K562 treated with DMSO at 1 percent for 48 hours (cell line): ENCODE measurements around the gene ZNF365. TPM values are rescaled to one million over a fixed set of nuclear protein-coding genes. Genes with fewer than 3 reads are reported as not detected.

Experiments
- total RNA-seq: library from RNA; unstranded; fragments of 300-600 nt; gene quantifications from 2 replicates; pipeline ENCODE4 v1.2.3, GENCODE V29; 2022; ENCODE audit warnings: low replicate concordance; ENCODE audit errors: extremely low read depth

ZNF365 gene, protein sequence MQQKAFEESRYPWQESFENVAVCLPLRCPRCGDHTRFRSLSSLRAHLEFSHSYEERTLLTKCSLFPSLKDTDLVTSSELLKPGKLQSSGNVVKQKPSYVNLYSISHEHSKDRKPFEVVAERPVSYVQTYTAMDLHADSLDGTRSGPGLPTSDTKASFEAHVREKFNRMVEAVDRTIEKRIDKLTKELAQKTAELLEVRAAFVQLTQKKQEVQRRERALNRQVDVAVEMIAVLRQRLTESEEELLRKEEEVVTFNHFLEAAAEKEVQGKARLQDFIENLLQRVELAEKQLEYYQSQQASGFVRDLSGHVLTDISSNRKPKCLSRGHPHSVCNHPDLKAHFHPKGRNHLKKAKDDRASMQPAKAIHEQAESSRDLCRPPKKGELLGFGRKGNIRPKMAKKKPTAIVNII
- total RNA-seq, result not detected in 2 replicates

GRCh38 chr10:62373995-62374861 lies at the start of gene ZNF365:
ZNF365 (plus strand) TSS chr10:62374369; CDS start chr10:62376194, 1,825 bp downstream.

Other genes with a start within 250 kb of the ZNF365 start
- not detected in 2 replicates for gene RTKN2, start 105.5 kb upstream of the ZNF365 start, total RNA-seq